HCT116 (cell line): ENCODE measurements around the gene PRC1. TPM values are rescaled to one million over a fixed set of nuclear protein-coding genes. Genes with fewer than 3 reads are reported as not detected.

Experiments
- ATAC-seq: fragments of 200-7000 bp; cut with Tn5 transposase; 2 replicates; pipeline ENCODE4 v1.9.1; 2020; ENCODE audit warnings: mild to moderate bottlenecking, moderate library complexity
- BruUV-seq: library from RNA; stranded (reverse); fragments of 400-500 nt; replicated peaks from 2 replicates; lab custom pipeline; 2021; lab: Mats Ljungman, UMichigan
- CTCF ChIA-PET: fragments of 300-600 bp; sonication (Branson Sonifier 250); formaldehyde crosslinking; loops from one replicate; lab custom pipeline; 2021; ENCODE audit warnings: antibody characterized with exemption; lab: Charles Lee
- POLR2A ChIA-PET: fragments of 300-600, 350-600 bp; sonication (Branson Sonifier 250); formaldehyde crosslinking; loops from one replicate; lab custom pipeline; 2021; ENCODE audit warnings: antibody characterized with exemption; lab: Charles Lee
- RAD21 ChIA-PET, 2 experiments: fragments of 300-600 bp; sonication (Branson Sonifier 250); formaldehyde crosslinking; loops; one replicate each; lab custom pipeline; 2023; ENCODE audit warnings: low total read pairs in 2 of 2; ENCODE audit not compliant: uncharacterized antibody in 2 of 2, unreplicated experiment in 2 of 2, low non-redundant PET in 1 of 2; lab: Charles Lee
- DNase-seq: peaks from one replicate; pipeline ENCODE4 v3.0.0-alpha.2; 2010; ENCODE audit warnings: low read depth, low spot score
- H2AFZ ChIP-seq: fragments of 200-600 bp; shearing (Covaris generic), sonication (generic); 2 replicates; pipeline ENCODE4 v1.6.1; 2017; ENCODE audit warnings: low read depth, mixed run types, mixed read lengths, antibody characterized with exemption, low read length; ENCODE audit not compliant: poor library complexity, severe bottlenecking
- H3K27ac ChIP-seq: 2 replicates; pipeline ENCODE4 v1.5.1; 2012; ENCODE audit warnings: low read depth, low read length
- H3K27me3 ChIP-seq: fragments of 200-600 bp; sonication (generic); 2 replicates; pipeline ENCODE4 v1.6.1; 2016; ENCODE audit warnings: mixed run types, low read length, mixed read lengths; ENCODE audit not compliant: insufficient read depth
- H3K36me3 ChIP-seq, 2 experiments: fragments of 200-500 bp in 1 of 2; fragments of 200-600 bp in 1 of 2; sonication (Bioruptor generic) in 1 of 2; sonication (generic) in 1 of 2; 2 replicates each; pipeline versions ENCODE4 v1.5.1 to v1.6.1; 2014 to 2016; ENCODE audit warnings: low read length in 2 of 2, inconsistent platforms in 1 of 2, mixed read lengths in 1 of 2, mixed run types in 1 of 2; ENCODE audit not compliant: insufficient read depth in 2 of 2, control insufficient read depth in 1 of 2
- H3K4me1 ChIP-seq, 2 experiments: fragments of 200-600 bp in 1 of 2; sonication (generic) in 1 of 2; 2 replicates each; pipeline versions ENCODE4 v1.5.1 to v1.6.1; 2012 to 2017; ENCODE audit warnings: low read length in 2 of 2, inconsistent platforms in 1 of 2, mild to moderate bottlenecking in 1 of 2, mixed read lengths in 1 of 2, mixed run types in 1 of 2, moderate library complexity in 1 of 2; ENCODE audit not compliant: insufficient read depth in 2 of 2, control insufficient read depth in 1 of 2
- H3K4me2 ChIP-seq: fragments of 200-600 bp; sonication (generic); 2 replicates; pipeline ENCODE4 v1.6.1; 2017; ENCODE audit warnings: mixed run types, low read length, mixed read lengths
- H3K4me3 ChIP-seq, 2 experiments: fragments of 200-600 bp in 1 of 2; sonication (generic) in 1 of 2; replicated peaks in 1 of 2; 2 replicates each; pipeline ENCODE4 v1.5.1; 2011 to 2016; ENCODE audit warnings: low read length in 2 of 2, control low read depth in 1 of 2, low read depth in 1 of 2, mild to moderate bottlenecking in 1 of 2, mixed read lengths in 1 of 2, mixed run types in 1 of 2
- H3K79me2 ChIP-seq: fragments of 200-600 bp; sonication (generic); 2 replicates; pipeline ENCODE4 v1.6.1; 2017; ENCODE audit warnings: mild to moderate bottlenecking, mixed run types, low read length, moderate library complexity, mixed read lengths; ENCODE audit not compliant: insufficient read depth
- H3K9ac ChIP-seq: fragments of 200-600 bp; sonication (generic); 2 replicates; pipeline ENCODE4 v1.6.1; 2016; ENCODE audit warnings: low read length, mixed read lengths
- H3K9me2 ChIP-seq: fragments of 200-600 bp; sonication (generic), shearing (Covaris generic); 2 replicates; pipeline ENCODE4 v1.6.1; 2017; ENCODE audit warnings: mixed run types, mild to moderate bottlenecking, moderate library complexity; ENCODE audit not compliant: insufficient read depth
- H3K9me3 ChIP-seq, 2 experiments: fragments of 200-500 bp in 1 of 2; fragments of 200-600 bp in 1 of 2; sonication (Bioruptor generic) in 1 of 2; sonication (generic) in 1 of 2; 2 replicates each; pipeline ENCODE4 v1.6.1; 2014 to 2017; ENCODE audit warnings: low read length in 2 of 2, mixed read lengths in 2 of 2, inconsistent platforms in 1 of 2, low read depth in 1 of 2, mild to moderate bottlenecking in 1 of 2, mixed run types in 1 of 2, moderate library complexity in 1 of 2; ENCODE audit not compliant: control insufficient read depth in 1 of 2, insufficient read depth in 1 of 2
- H4K20me1 ChIP-seq: fragments of 200-600 bp; sonication (generic), shearing (Covaris generic); 2 replicates; pipeline ENCODE4 v1.6.1; 2017; ENCODE audit warnings: mixed run types, mild to moderate bottlenecking, moderate library complexity; ENCODE audit not compliant: insufficient read depth
- CBX3 ChIP-seq: IDR thresholded peaks from 2 replicates; pipeline ENCODE4 v1.6.1; 2012; ENCODE audit warnings: low read depth
- ELF1 ChIP-seq: IDR thresholded peaks from 2 replicates; pipeline ENCODE4 v1.6.1; 2012; ENCODE audit warnings: low read depth, borderline replicate concordance
- EZH2 ChIP-seq: fragments of 200-600 bp; sonication (generic); IDR thresholded peaks from 2 replicates; pipeline ENCODE4 v1.6.1; 2017; ENCODE audit warnings: antibody characterized with exemption, mixed run types
- MAX ChIP-seq: IDR thresholded peaks from 2 replicates; pipeline ENCODE4 v1.6.1; 2012
- SP1 ChIP-seq: IDR thresholded peaks from 2 replicates; pipeline ENCODE4 v1.6.1; 2012; ENCODE audit warnings: low read depth
- SRF ChIP-seq: IDR thresholded peaks from 2 replicates; pipeline ENCODE4 v1.6.1; 2012; ENCODE audit warnings: low read depth
- YY1 ChIP-seq: IDR thresholded peaks from 2 replicates; pipeline ENCODE4 v1.6.1; 2011; ENCODE audit warnings: low read length, low read depth, moderate library complexity, mild to moderate bottlenecking; ENCODE audit not compliant: insufficient replicate concordance; ENCODE audit errors: extremely low read depth
- intact Hi-C: fragments of 100-400 bp; cut with micrococcal nuclease; formaldehyde crosslinking; loops from 2 replicates; pipeline ENCODE4 v1.10.0; 2022
- total RNA-seq: library from RNA; stranded (reverse); gene quantifications from one replicate; pipeline ENCODE4 v1.2.1, GENCODE V29; 2021; ENCODE audit not compliant: unreplicated experiment
- TF ChIP-seq, protein P1 (sequence below): IDR thresholded peaks from 2 replicates; pipeline ENCODE4 v1.6.1; 2012
- TF ChIP-seq, protein P2 (sequence below): IDR thresholded peaks from 2 replicates; pipeline ENCODE4 v1.6.1; 2012; ENCODE audit warnings: low read depth

Gene PRC1
- total RNA-seq, 1 experiment from 2014 or later: 186 TPM

GRCh38 chr15:90967206-90967605 lies 27.1 kb downstream of the PRC1 start:
- no peak for TF ChIP-seq SRF
- no peak for TF ChIP-seq CBX3
- TF ChIP-seq SP1: no peak
- TF ChIP-seq YY1: no peak
- TF ChIP-seq, protein P1, sequence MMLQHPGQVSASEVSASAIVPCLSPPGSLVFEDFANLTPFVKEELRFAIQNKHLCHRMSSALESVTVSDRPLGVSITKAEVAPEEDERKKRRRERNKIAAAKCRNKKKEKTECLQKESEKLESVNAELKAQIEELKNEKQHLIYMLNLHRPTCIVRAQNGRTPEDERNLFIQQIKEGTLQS: no peak
- no peak for TF ChIP-seq ELF1
- TF ChIP-seq MAX: no peak
- TF ChIP-seq, protein P2, sequence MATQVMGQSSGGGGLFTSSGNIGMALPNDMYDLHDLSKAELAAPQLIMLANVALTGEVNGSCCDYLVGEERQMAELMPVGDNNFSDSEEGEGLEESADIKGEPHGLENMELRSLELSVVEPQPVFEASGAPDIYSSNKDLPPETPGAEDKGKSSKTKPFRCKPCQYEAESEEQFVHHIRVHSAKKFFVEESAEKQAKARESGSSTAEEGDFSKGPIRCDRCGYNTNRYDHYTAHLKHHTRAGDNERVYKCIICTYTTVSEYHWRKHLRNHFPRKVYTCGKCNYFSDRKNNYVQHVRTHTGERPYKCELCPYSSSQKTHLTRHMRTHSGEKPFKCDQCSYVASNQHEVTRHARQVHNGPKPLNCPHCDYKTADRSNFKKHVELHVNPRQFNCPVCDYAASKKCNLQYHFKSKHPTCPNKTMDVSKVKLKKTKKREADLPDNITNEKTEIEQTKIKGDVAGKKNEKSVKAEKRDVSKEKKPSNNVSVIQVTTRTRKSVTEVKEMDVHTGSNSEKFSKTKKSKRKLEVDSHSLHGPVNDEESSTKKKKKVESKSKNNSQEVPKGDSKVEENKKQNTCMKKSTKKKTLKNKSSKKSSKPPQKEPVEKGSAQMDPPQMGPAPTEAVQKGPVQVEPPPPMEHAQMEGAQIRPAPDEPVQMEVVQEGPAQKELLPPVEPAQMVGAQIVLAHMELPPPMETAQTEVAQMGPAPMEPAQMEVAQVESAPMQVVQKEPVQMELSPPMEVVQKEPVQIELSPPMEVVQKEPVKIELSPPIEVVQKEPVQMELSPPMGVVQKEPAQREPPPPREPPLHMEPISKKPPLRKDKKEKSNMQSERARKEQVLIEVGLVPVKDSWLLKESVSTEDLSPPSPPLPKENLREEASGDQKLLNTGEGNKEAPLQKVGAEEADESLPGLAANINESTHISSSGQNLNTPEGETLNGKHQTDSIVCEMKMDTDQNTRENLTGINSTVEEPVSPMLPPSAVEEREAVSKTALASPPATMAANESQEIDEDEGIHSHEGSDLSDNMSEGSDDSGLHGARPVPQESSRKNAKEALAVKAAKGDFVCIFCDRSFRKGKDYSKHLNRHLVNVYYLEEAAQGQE: no peak
- TF ChIP-seq EZH2: no peak
- ChIA-PET RAD21 (no interaction called here), POLR2A (no interaction called here), CTCF (no interaction called here)
- peaks cover 57 to 62% of the 10 kb centered on the region in 2 experiments; a peak in 3 of 4 replicates for H3K36me3 ChIP-seq
- DNase-seq: no peak
- H3K4me1 ChIP-seq: no peaks in the 10 kb centered on the region
- no peak overlapping the region for H3K4me2 ChIP-seq
- no peak for ATAC-seq
- intact Hi-C loops: no loop called here
- H3K79me2 ChIP-seq: peaks cover 25% of the 10 kb centered on the region
- BruUV-seq: no TSS peak
- no peaks in the 10 kb centered on the region for H3K27me3 ChIP-seq
- H3K9ac ChIP-seq: no peak overlapping the region
- H3K9me2 ChIP-seq: no peaks in the 10 kb centered on the region
- no peaks in the 10 kb centered on the region for H3K9me3 ChIP-seq
- H3K27ac ChIP-seq: no peak overlapping the region
- H4K20me1 ChIP-seq: no peaks in the 10 kb centered on the region
- no peak overlapping the region for H2AFZ ChIP-seq
- H3K4me3 ChIP-seq: no peak overlapping the region
